Heart left ventricle (tissue), 13 donors: Measurements from ENCODE around the gene DISP2.

Experiments
- POLR2A ChIP-seq, 2 donors: fragments of 450-650 bp; IDR thresholded peaks; one replicate each; pipeline ENCODE4 v1.6.1; 2017; ENCODE audit warnings: antibody characterized with exemption in 2 of 2, mild to moderate bottlenecking in 2 of 2, moderate library complexity in 2 of 2
- TF ChIP-seq, protein P1 (sequence below), 12 donors: fragments of 200-600 bp; sonication (generic) in 4 of 12; IDR thresholded peaks; one replicate each; pipeline versions ENCODE4 v1.5.0 to v1.8.0; 2018 to 2022; ENCODE audit warnings: antibody characterized with exemption in 12 of 12, mild to moderate bottlenecking in 5 of 12
- donor health status: ischemic (EF 13 %, LVEDD 7.1; RV severe dilation, severe dysfunction).
- donor health status: DM: no; HTN: yes; CAD: no.
- donor health status: DM: no; HTN: no; CAD: no.
- donor health status: ischemic (EF 25% LVEDD 6.9; RV normal size, moderate dysfunction).
- donor health status: ischemic (EF 25% LVEDD 5.7; RV mildly dilated, moderate dysfunction).
- donor health status: ischemic (EF 35%, LVEDD 5.7; RV mildly dilated, moderate dysfunction).
- donor health status: nonischemic (EF 11% LVEDD 7.7; RV severe dilation, severe dysfunction).
- donor health status: DM: yes; HTN: yes; CAD: no.
- donor health status: PGD.
- donor health status: ischemic (EF 29% LVEDD 5.4; RV normal size, mild dysfunction).
- donor health status: nonischemic (EF 23%, LVEDD 6.1; RV moderate dilation, normal function).

DNA sequence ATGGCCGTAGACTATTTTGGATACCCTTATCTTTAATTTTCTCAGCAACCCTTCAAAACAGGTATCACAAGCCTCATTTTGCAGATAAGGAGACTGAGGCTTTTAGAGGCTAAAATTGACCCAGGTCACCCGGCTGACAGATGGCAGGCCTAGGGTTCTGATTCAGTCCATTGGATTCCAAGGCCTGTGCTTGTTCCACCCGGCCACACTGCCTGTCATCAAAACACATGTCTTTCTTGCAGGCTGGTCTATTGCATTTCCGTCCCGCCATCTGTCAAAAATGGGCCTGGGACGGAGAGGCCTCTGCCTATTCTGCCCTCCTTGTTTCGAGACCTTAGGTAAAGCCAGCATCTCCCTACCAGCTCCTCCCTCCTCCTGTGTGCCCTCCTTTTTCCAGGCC is 26.4 kb upstream of the DISP2 start:
- TF ChIP-seq POLR2A (IDR thresholded peaks at IDR 0.05) = no peak
- TF ChIP-seq, protein P1, sequence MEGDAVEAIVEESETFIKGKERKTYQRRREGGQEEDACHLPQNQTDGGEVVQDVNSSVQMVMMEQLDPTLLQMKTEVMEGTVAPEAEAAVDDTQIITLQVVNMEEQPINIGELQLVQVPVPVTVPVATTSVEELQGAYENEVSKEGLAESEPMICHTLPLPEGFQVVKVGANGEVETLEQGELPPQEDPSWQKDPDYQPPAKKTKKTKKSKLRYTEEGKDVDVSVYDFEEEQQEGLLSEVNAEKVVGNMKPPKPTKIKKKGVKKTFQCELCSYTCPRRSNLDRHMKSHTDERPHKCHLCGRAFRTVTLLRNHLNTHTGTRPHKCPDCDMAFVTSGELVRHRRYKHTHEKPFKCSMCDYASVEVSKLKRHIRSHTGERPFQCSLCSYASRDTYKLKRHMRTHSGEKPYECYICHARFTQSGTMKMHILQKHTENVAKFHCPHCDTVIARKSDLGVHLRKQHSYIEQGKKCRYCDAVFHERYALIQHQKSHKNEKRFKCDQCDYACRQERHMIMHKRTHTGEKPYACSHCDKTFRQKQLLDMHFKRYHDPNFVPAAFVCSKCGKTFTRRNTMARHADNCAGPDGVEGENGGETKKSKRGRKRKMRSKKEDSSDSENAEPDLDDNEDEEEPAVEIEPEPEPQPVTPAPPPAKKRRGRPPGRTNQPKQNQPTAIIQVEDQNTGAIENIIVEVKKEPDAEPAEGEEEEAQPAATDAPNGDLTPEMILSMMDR (IDR thresholded peaks at IDR 0.05) = no peak
